ENCODE measurements around the gene OR10W1.

OR10W1 gene

GRCh38 chr11:58268142-58268541 lies at the start of gene OR10W1:
TSS of gene OR10W1 (minus strand) at chr11:58268260. CDS start at chr11:58267858, 402 bp downstream.
- no peak for DNase-seq

GRCh38 chr11:58316142-58316541 lies 48.1 kb upstream of the OR10W1 start:
- no peak for DNase-seq

DNA sequence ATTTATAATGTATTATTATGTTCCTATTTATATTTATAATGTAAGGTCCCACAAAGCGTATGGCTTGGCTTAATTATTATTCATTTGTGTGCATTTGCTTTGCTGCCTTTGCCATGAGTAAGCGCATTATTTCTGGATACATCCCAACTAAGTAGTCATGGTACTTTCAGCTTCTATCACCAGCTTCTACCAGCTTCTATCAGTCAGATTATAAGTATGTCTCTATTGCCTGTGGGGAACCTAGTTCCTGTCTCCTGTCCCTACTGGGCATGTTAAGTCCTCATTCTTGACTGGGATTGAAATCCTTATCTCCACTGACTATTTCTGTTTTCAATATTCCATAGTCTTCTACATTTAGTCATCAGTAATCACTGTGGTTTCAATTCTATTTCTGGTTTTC lies 33.5 kb upstream of the OR10W1 start:
- DNase-seq = no peak

GRCh38 chr11:58292017-58292416 lies 24.0 kb upstream of the OR10W1 start:
- no peak for DNase-seq

- no peak for DNase-seq
These were observed 21.2 kb upstream of the OR10W1 start for GRCh38 chr11:58289266-58289665.

- no peak for DNase-seq
These were observed 18.2 kb upstream of the OR10W1 start for GRCh38 chr11:58286249-58286648.

DNA sequence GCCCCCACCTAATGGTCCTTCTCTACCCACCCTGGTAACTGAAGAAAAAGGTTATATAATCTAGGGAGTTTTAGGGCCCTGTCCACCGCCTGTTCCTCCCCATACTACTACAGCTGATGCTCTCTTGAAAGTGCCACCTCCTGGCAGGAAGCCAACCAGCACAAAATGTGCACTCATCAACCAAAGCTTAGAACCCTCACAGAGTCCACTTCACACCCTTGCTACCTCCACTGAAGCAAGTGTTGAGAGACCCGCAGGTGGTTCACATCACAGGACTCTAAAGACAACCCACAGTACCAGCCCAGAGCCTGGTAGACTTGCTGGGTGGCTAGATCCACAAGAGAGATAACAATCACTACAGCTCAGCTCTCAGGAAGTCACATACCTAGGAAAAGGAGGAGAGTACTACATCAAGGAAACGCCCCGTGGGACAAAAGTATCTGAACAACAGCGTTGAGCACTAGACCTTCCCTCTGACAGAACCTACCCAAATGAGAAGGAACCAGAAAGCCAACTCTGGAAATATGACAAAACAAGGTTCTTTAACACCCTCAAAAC lies 17.5 kb upstream of the OR10W1 start:
- DNase-seq = no peak

DNA sequence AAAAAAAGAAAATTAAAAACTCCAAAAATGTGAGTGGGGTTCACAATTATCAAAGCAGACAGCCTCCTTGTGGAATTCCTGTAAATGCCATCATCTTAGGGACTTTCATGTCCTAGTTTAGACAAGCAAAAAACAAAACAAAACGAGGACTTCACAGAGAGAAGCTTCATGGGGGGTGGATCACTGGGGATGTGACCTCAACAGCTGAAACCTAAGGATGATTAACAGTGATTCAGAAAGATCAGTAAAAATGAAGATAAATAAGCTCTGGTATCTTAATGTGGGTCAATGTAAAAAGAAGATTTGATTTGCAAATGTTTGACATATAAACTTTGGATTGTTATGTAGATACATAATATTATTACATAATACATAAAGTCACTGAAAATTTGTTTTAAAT lies 8.1 kb upstream of the OR10W1 start:
- no peak for DNase-seq

DNA sequence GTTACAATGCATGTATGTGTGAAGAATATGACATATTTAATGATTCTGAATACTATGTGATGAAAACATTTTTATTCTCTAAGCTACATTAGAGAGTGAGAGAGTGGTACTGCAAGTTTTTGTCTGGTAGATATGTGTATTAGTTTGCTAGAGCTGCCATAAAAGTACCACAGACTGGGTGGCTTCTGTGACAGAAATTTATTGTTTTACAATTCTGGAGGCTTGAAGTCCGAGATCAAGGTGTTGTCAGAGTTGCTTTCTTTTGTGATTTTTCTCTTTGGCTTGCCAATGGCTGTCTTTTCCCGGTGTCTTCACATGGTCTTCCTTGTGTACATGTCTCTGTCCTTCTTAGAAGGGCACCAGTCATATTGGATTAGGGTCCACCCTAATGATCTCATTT lies 6.9 kb upstream of the OR10W1 start:
- no peak for DNase-seq

DNA sequence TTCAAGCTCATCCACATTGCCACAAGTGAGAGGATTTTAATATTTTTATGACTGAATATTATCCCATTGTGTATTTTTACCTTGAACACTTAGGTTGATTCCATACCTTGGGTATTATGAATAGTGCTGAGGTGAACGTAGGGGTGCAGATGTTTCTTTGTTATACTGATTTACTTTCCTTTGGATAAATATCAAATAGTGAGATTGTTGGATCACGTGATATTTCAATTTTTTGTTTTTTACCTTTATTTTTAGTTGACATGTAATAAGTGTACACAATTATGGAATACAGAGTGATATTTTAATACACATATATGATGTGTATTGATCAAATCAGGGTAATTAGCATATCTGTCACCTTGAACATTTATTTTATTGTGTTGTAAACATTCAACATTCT lies 8.1 kb downstream of the OR10W1 start:
- DNase-seq = no peak

DNA sequence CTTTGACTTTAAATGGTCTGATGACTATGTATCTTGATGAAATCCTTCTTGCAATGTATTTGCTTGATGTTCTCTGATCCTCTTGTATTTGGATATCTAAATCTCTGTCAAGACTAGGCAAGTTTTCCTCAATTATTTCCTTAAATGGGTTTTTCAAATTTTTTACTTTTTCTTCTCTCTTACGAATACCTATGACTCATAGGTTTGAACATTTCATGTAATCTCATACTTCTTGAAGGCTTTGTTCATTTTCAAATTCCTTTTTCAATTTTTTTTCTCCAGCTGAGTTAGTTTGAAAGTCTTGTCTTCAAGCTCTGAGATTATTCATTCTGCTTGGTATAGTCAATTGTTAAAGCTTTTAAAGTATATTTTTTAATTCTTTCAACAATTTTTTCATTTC lies 13.1 kb downstream of the OR10W1 start:
- DNase-seq = no peak

DNA sequence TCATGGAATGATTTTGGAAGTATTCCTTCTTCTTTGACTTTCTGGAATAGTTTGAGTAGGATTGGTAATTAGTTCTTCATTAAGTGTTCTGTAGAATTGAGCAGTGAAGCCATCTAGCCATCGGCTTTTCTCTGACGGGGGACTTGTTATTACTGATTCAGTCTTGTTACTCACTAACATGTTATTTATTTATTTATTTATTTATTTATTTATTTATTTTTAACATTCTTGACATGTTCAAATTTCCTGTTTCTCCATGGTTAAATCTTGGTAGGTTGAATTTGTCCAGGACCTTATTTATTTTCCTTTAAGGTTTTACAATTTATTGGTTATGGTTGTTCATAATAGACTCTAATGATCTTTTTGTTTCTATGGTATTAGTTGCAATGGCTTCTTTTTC lies 24.1 kb downstream of the OR10W1 start:
- DNase-seq = no peak

DNA sequence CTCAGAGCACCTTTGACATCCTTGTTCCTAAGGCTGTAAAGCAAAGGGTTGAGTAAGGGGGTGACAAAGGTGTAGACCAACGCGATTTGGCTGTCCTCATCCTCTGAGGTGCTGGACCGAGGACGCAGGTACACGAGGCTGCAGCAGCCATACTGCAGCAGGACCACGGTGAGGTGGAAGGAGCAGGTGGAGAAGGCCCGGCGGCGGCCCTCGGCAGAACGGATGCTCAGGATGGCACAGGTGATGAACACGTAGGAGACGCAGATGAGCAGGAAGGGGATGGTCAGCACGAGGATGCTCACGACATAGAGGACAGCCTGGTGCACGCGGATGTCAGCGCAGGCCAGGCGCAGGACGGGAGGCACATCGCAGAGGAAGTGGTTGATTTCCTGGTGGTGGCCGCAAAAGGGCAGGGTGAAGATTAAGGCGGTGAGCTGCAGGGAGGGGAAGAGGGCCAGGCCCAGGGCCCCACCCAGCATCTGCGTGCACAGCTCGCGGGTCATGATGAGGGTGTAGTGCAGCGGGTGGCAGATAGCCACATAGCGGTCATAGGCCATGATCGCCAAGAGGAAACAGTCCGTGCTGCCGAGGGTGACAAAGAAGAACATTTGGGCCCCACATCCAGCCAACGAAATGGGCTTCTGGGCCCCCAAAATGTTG lies 40.0 kb downstream of the OR10W1 start:
- DNase-seq = no peak

DNA sequence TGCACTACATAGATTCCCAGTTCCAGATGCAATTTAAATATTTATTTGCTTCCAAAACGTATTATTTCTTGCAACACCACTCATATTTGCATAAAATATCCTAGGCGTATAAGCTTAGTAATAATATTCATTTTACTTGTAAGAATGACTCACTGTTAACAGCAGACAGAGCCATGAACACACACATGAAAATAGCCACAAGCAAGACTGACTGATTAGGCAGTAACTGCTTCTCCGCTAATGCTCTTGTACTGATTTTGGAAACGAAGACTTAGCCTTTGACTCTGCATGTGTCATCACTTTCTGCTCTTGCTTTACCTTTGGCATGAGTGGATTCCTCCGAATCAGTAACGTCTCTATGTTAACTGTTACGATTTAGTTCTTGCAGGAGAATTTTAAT lies 45.3 kb downstream of the OR10W1 start:
- no peak for DNase-seq
